Caki2 (cell line): ENCODE results near the gene EBF4. TPM values are rescaled to one million over a fixed set of nuclear protein-coding genes. Genes with fewer than 3 reads are reported as not detected.

ENCODE experiments used
- DNase-seq: peaks from one replicate; pipeline ENCODE4 v3.0.0-alpha.2; 2015; ENCODE audit warnings: low read depth
- in situ Hi-C: cut with HindIII; loops from 2 replicates; pipeline ENCODE4 v1.10.0; 2016; ENCODE audit warnings: low sequenced_read_pairs, low pct_unique_long_range_greater_than_20kb, mixed read lengths
- total RNA-seq: library from RNA; depleted of rRNA; stranded (reverse); fragments of >200 nt; shearing (Covaris generic); gene quantifications from 2 replicates; pipeline ENCODE4 v1.2.3, GENCODE V29; 2014; ENCODE audit warnings: low replicate concordance; rRNA removed

EBF4 gene, protein sequence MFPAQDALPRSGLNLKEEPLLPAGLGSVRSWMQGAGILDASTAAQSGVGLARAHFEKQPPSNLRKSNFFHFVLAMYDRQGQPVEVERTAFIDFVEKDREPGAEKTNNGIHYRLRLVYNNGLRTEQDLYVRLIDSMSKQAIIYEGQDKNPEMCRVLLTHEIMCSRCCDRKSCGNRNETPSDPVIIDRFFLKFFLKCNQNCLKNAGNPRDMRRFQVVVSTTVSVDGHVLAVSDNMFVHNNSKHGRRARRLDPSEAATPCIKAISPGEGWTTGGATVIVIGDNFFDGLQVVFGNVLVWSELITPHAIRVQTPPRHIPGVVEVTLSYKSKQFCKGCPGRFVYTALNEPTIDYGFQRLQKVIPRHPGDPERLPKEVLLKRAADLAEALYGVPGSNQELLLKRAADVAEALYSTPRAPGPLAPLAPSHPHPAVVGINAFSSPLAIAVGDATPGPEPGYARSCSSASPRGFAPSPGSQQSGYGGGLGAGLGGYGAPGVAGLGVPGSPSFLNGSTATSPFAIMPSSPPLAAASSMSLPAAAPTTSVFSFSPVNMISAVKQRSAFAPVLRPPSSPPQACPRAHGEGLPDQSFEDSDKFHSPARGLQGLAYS
- 9.6 and 12.7 TPM in 2 replicates for total RNA-seq

DNA sequence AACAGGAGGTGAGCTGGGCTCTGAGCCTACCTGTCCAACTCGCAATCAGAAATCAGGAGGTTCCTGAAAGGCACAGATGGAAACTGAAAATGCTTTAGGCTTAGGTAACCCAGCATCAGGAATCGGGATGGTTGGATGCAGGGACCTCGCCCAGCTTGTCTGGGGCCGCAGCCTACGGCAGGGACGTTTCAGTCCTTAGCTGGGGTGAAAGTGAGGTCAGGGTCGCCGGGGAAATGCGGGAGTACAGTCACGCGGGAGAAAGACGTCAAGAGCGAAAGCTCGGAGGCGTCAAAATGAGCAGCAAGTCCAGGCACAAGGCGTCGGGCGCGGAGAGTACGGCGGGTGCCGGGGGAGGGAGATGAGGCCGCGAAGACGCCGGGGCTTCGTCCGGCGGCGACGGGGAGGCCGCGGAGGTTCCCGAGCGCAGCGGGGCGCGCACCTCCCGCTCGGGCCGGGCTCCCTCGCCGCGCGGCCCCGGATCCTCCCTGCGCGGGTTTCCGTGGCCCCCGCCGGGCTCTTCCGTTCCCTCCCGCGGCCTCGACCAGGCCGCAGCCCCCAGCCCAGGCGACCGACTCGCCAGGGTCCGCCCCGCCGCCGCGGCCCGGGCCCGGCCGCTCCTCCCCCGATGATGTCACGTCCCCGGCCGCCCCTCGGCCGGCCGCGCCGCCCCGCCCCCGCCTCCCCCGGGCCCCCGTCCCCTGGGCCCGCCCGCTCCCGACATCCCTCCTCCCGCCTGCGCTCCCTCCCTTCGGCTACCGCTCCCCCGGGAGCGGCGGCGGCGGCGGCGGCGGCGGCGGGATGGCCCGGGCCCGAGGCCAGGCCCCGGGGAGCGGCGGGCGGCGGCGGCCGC, at the start of gene EBF4:
Gene EBF4 (plus strand): TSS at position 745 of the 850 bp plus-strand sequence. CDS start 866 bp downstream, outside the sequence.
- DNase-seq, result peak; percentile 33
- in situ Hi-C loops, result no loop called here

- in situ Hi-C loops, result no loop called here
- DNase-seq, result no peak
Measured at GRCh38 chr20:2643708-2644107, 48.9 kb upstream of the EBF4 start.

GRCh38 chr20:2651772-2652723, 40.5 kb upstream of the EBF4 start, which contains the start of gene NOP56:
TSS of gene NOP56 (plus strand) at chr20:2652632. CDS start at chr20:2652661, 29 bp downstream.
- in situ Hi-C loops, result no loop called here
- peak; percentile 93 for DNase-seq

DNA sequence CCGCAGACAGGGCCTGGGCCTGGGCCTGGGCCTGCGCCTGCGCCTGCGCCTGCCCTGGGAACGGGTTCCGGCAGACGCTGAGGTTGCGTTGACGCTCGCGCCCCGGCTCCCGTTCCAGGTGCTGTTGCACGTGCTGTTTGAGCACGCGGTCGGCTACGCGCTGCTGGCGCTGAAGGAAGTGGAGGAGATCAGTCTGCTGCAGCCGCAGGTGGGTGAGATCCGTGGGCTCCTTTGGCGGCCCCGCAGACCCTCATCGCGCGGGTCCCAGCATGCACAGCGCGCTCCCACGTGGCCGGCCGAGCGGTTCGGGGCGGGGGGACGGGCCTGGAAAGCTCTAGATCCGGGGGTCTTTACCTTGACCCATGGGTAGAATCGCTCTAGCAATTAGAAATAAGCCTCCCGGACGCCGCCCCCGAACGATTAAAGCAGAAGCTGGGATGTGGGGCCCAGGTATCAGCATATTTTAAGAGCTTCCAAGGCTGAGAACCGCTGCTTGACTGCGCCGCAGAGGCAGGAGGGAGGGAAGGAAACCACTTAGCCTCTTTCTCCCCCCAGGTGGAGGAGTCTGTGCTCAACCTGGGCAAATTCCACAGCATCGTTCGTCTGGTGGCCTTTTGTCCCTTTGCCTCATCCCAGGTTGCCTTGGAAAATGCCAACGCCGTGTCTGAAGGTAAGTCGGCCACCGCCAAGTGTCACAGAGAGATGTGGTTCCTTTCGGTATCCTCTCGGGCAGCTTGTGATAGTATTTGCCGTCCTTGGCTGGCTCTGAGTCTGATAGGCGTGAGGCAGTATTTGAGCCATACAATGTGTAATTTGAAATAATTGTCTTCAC, 39.6 kb upstream of the EBF4 start:
- in situ Hi-C loops, result no loop called here
- no peak for DNase-seq

DNA sequence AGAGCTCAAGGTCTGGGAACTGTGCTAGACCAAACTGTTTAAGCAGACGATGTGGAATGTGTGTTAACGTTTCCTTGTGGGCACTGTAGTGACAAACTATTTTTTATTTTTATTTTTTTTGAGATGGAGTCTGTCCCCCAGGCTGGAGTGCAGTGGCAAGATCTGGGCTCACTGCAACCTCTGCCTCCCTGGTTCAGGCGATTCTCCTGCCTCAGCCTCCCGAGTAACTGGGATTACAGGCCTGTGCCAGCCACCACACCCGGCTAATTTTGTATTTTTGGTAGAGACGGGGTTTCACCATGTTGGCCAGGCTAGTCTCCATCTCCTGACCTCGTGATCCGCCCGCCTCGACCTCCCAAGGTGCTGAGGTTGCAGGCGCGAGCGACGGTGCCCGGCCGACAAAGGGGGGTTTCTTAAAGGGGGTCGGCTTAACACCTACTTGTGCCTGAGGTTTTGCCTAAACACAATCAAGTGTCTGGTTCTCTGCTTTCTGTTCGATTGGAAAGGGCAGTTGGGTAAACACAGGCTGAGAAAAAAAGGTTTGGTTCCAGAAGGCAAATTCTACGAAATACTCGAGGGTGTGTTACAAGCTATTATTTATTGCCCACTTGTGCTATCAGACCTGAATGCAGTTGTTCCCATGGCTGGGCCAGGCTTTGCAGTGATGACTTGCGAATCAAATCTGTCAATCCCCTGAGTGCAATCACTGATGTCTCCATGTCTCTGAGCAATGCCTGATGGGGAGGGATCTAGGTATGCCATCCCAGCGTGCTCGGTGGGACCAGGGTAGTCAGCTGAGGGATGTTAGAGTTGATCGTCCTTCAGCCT, 38.8 kb upstream of the EBF4 start:
- in situ Hi-C loops, result no loop called here
- no peak for DNase-seq

- no peak for DNase-seq
- in situ Hi-C loops, result no loop called here
Measured at GRCh38 chr20:2654384-2654822, 38.2 kb upstream of the EBF4 start.

GRCh38 chr20:2654831-2655230, 37.7 kb upstream of the EBF4 start:
- in situ Hi-C loops, result no loop called here
- no peak for DNase-seq

GRCh38 chr20:2655331-2656116, 37.1 kb upstream of the EBF4 start:
- in situ Hi-C loops, result no loop called here
- DNase-seq, result no peak

GRCh38 chr20:2656471-2657117, 36.0 kb upstream of the EBF4 start:
- DNase-seq, result no peak
- in situ Hi-C loops, result no loop called here

DNA sequence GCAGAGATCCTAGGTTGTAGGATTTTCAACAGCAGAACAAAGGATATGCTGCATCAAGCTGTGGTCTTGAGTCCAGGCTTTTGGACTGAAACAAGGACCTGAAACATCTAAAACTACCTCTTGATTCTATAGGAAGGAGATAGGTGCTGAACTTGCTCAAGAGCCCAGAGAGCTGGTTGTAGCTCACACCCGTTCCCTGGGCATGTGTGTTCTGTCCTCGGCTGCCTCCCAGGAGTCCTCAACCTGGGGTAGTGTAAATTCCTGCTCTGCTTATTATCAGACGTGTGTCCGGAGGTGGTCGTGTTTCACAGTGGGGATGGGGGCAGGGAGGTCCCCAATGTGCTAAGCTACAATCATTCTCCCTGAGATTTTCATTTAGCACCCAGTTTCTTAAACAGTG, 35.3 kb upstream of the EBF4 start:
- in situ Hi-C loops, result no loop called here
- DNase-seq, result no peak

DNA sequence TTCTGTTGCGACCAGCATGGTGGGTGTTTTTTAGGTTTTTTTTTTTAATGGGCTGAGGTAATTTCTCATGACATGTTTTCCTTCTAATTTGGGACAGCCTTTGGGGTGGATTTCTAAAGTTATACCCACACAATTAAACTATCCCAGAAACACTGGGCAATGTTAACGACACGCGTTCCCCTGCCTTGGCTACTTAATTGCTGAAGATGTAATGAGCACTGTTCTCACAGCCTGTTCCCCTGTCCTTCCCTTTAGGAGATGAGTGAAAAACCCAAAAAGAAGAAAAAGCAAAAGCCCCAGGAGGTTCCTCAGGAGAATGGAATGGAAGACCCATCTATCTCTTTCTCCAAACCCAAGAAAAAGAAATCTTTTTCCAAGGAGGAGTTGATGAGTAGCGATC, 34.9 kb upstream of the EBF4 start:
- in situ Hi-C loops, result no loop called here
- no peak for DNase-seq

- DNase-seq, result no peak
- in situ Hi-C loops, result no loop called here
Measured at GRCh38 chr20:2658414-2659354, 33.9 kb upstream of the EBF4 start.

DNA sequence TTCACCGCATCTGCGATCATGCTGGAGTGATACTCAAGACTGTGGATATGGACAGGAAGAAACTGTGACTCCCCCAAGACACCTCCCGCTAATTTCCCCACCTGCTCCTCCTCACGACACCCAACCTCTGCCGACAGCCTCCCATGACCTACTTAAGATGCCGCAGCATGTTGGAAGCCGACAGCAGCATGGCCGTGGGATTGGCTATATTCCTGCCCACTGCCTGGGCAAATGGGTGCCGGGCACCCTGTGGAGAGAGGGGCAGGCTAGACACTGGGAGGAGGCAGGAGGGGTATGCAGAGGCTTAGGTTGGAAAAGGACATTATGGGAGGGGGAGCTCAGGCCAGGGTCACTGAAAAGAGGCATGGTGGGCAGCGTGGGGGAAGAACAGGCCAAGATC, 33.0 kb upstream of the EBF4 start:
- DNase-seq, result no peak
- in situ Hi-C loops, result no loop called here

GRCh38 chr20:2663364-2663886, 29.2 kb upstream of the EBF4 start:
- in situ Hi-C loops, result no loop called here

More at GRCh38 chr20:2663364-2663886, 29.2 kb upstream of the EBF4 start:
- DNase-seq, result no peak
